GM12878 (cell line): ENCODE measurements around the gene TMEM140. TPM values are rescaled to one million over a fixed set of nuclear protein-coding genes. Genes with fewer than 3 reads are reported as not detected.

Experiments
- ATF7 ChIP-seq: fragments of 450-650 bp; IDR thresholded peaks from 2 replicates; pipeline ENCODE4 v1.6.1; 2016; ENCODE audit warnings: low read depth, mild to moderate bottlenecking
- BHLHE40 ChIP-seq, 2 experiments: fragments of 450-650 bp in 1 of 2; IDR thresholded peaks; 2 replicates each; pipeline ENCODE4 v1.6.1; 2011 to 2017; ENCODE audit warnings: low read depth in 2 of 2, borderline replicate concordance in 1 of 2, improper control_type of control experiment in 1 of 2, low read length in 1 of 2, mild to moderate bottlenecking in 1 of 2
- BRCA1 ChIP-seq: IDR thresholded peaks from 2 replicates; pipeline ENCODE4 v1.6.1; 2011; ENCODE audit warnings: low read depth, low read length, improper control_type of control experiment
- CTCF ChIP-seq, 3 experiments: IDR thresholded peaks in 2 of 3; conservative IDR thresholded peaks in 1 of 3; 2 replicates each; pipeline ENCODE4 v1.5.1; 2011; ENCODE audit warnings: low read depth in 3 of 3, low read length in 3 of 3, mild to moderate bottlenecking in 3 of 3, control low read depth in 2 of 3, moderate library complexity in 2 of 3, inconsistent platforms in 1 of 3, mixed read lengths in 1 of 3; ENCODE audit not compliant: control insufficient read depth in 2 of 3, insufficient read depth in 1 of 3; ENCODE audit errors: extremely low read depth in 1 of 3
- ESRRA ChIP-seq: IDR thresholded peaks from 2 replicates; pipeline ENCODE4 v1.6.1; 2012; ENCODE audit warnings: mild to moderate bottlenecking, low read length, improper control_type of control experiment
- ETV6 ChIP-seq, 2 experiments: fragments of 450-650 bp in 1 of 2; IDR thresholded peaks in 1 of 2; conservative IDR thresholded peaks in 1 of 2; 2 replicates each; pipeline ENCODE4 v1.6.1; 2014; ENCODE audit warnings: antibody characterized with exemption in 1 of 2, borderline replicate concordance in 1 of 2, low read depth in 1 of 2, mild to moderate bottlenecking in 1 of 2, moderate library complexity in 1 of 2
- EZH2 ChIP-seq: IDR thresholded peaks from 2 replicates; pipeline ENCODE4 v1.6.1; 2012; ENCODE audit warnings: low read depth, mild to moderate bottlenecking, control low read depth, inconsistent platforms, low read length, borderline replicate concordance; ENCODE audit not compliant: control insufficient read depth
- HDAC2 ChIP-seq: fragments of 200-600 bp; sonication (generic); IDR thresholded peaks from 2 replicates; pipeline ENCODE4 v1.6.1; 2017
- HDGF ChIP-seq: fragments of 450-650 bp; IDR thresholded peaks from 2 replicates; pipeline ENCODE4 v1.6.1; 2016; ENCODE audit warnings: antibody characterized with exemption
- IKZF2 ChIP-seq, 2 experiments: fragments of 450-650 bp; IDR thresholded peaks; 2 replicates each; pipeline ENCODE4 v1.6.1; 2017; ENCODE audit warnings: mild to moderate bottlenecking in 2 of 2, moderate library complexity in 2 of 2
- IRF4 ChIP-seq: IDR thresholded peaks from 2 replicates; pipeline ENCODE4 v1.6.1; 2011; ENCODE audit warnings: low read depth, low read length
- KAT2A ChIP-seq: conservative IDR thresholded peaks from 2 replicates; pipeline ENCODE4 v1.6.1; 2011; ENCODE audit warnings: low read depth, low read length; ENCODE audit not compliant: control insufficient read depth
- NFIC ChIP-seq: IDR thresholded peaks from 2 replicates; pipeline ENCODE4 v1.6.1; 2012; ENCODE audit warnings: low read depth, mild to moderate bottlenecking, inconsistent platforms, low read length, moderate library complexity
- POLR2A ChIP-seq: IDR thresholded peaks from 2 replicates; pipeline ENCODE4 v1.6.1; 2011; ENCODE audit warnings: low read depth, mild to moderate bottlenecking, low read length
- POLR2AphosphoS2 ChIP-seq: IDR thresholded peaks from 2 replicates; pipeline ENCODE4 v1.6.1; 2011; ENCODE audit warnings: low read depth, mild to moderate bottlenecking, low read length, improper control_type of control experiment, moderate library complexity
- POU2F2 ChIP-seq: IDR thresholded peaks from 3 replicates; pipeline ENCODE4 v1.6.1; 2011; ENCODE audit warnings: low read depth, mild to moderate bottlenecking, low read length, borderline replicate concordance
- RAD51 ChIP-seq: fragments of 450-650 bp; IDR thresholded peaks from 2 replicates; pipeline ENCODE4 v1.6.1; 2016; ENCODE audit warnings: moderate library complexity, mild to moderate bottlenecking, inconsistent platforms
- RB1 ChIP-seq: fragments of 450-650 bp; formaldehyde crosslinking; IDR thresholded peaks from 2 replicates; pipeline ENCODE4 v1.6.1; 2017; ENCODE audit warnings: mild to moderate bottlenecking, borderline replicate concordance
- RUNX3 ChIP-seq: IDR thresholded peaks from 2 replicates; pipeline ENCODE4 v1.6.1; 2012; ENCODE audit warnings: low read length, inconsistent platforms
- SIN3A ChIP-seq: IDR thresholded peaks from 2 replicates; pipeline ENCODE4 v1.6.1; 2012; ENCODE audit warnings: low read depth, low read length, improper control_type of control experiment
- SMC3 ChIP-seq: IDR thresholded peaks from 2 replicates; pipeline ENCODE4 v1.6.1; 2011; ENCODE audit warnings: low read length, improper control_type of control experiment, borderline replicate concordance
- TBL1XR1 ChIP-seq: IDR thresholded peaks from 2 replicates; pipeline ENCODE4 v1.6.1; 2012; ENCODE audit warnings: low read depth, low read length, improper control_type of control experiment
- YY1 ChIP-seq: IDR thresholded peaks from 2 replicates; pipeline ENCODE4 v1.6.1; 2011; ENCODE audit warnings: low read depth, mild to moderate bottlenecking, low read length
- ZNF217 ChIP-seq: fragments of 450-650 bp; IDR thresholded peaks from 2 replicates; pipeline ENCODE4 v1.6.1; 2017; ENCODE audit warnings: antibody characterized with exemption, mild to moderate bottlenecking
- ZNF622 ChIP-seq: fragments of 450-650 bp; IDR thresholded peaks from 2 replicates; pipeline ENCODE4 v1.6.1; 2017; ENCODE audit warnings: mild to moderate bottlenecking, inconsistent platforms
- polyA plus RNA-seq, 11 experiments: library from polyadenylated mRNA; depleted of rRNA in 4 of 11; unstranded in 6 of 11; stranded (reverse) in 5 of 11; fragments of >200 nt; fragmentation: Nextera tagmentation in 4 of 11; fragmentation: Illumina TruSeq in 1 of 11; extraction: Ambion mirVana in 4 of 11; extraction: Trizol in 1 of 11; gene quantifications; 1 replicate in 1 of 11; 2 replicates in 10 of 11; pipeline versions ENCODE4 v1.2.1 to v1.2.3, GENCODE V29; 2011 to 2016; ENCODE audit warnings: inconsistent platforms in 2 of 11, missing spikeins in 2 of 11, low read depth in 1 of 11
- total RNA-seq, 4 experiments: library from RNA; depleted of rRNA in 3 of 4; stranded (reverse); fragments of >200 nt in 3 of 4; fragmentation: Illumina TruSeq in 1 of 4; extraction: Trizol in 1 of 4; gene quantifications; 2 replicates each; pipeline versions ENCODE4 v1.2.1 to v1.2.3, GENCODE V29; 2013 to 2021
- TF ChIP-seq, protein P1 (sequence below): fragments of 450-650 bp; IDR thresholded peaks from 2 replicates; pipeline ENCODE4 v1.6.1; 2016; ENCODE audit warnings: mild to moderate bottlenecking
- TF ChIP-seq, protein P2 (sequence below): fragments of 450-650 bp; IDR thresholded peaks from 2 replicates; pipeline ENCODE4 v1.6.1; 2017; ENCODE audit warnings: mild to moderate bottlenecking, moderate library complexity

TMEM140 gene
- total and polyA plus RNA-seq, 10 of the 15 experiments (the other 5 are each of a cell fraction or from before 2014, with no cell fraction given): 0.85 to 20.7 (median 3.3) TPM

- TF ChIP-seq ZNF622 (no peak), SMC3 (no peak), ESRRA (no peak), NFIC (peak; percentile 88), ETV6 (conservative IDR thresholded peaks at IDR 0.05 in 1 of 2, IDR thresholded peaks at IDR 0.05 in 1 of 2; ENCODE audit: borderline replicate concordance in 1 of 2, low read depth in 1 of 2) (peak in 1 of 2 experiments; percentile 61; a peak in 2 of 4 replicates), KAT2A (no peak), POU2F2 (peak; percentile 88; the same call in 2 of the 3 replicates), POLR2AphosphoS2 (peak; percentile 49; the same call in 1 of the 2 replicates), IKZF2 (IDR thresholded peaks at IDR 0.05) (peak; percentile 73 to 89; a peak in 3 of 4 replicates), BHLHE40 (IDR thresholded peaks at IDR 0.05; ENCODE audit: borderline replicate concordance in 1 of 2, low read depth in 2 of 2, low read length in 1 of 2) (peak; percentile 74 to 75), YY1 (0 out of 2 replicates have a peak, but pooled peaks have one; percentile 64), CTCF (IDR thresholded peaks at IDR 0.05 in 2 of 3, conservative IDR thresholded peaks at IDR 0.05 in 1 of 3; ENCODE audit: control insufficient read depth in 2 of 3, extremely low read depth in 1 of 3, insufficient read depth in 1 of 3, low read depth in 3 of 3, low read length in 3 of 3) (peak in 1 of 3 experiments; percentile 24; a peak in 1 of 6 replicates), HDGF (0 out of 2 replicates have a peak, but pooled peaks have one; percentile 49), TBL1XR1 (peak; percentile 85; the same call in 1 of the 2 replicates), ATF7 (peak; percentile 91), RB1 (no peak), RUNX3 (peak; percentile 97), IRF4 (peak; percentile 98), RAD51 (peak; percentile 23; the same call in 1 of the 2 replicates), BRCA1 (no peak), EZH2 (no peak), ZNF217 (no peak), POLR2A (peak; percentile 65), SIN3A (no peak), HDAC2 (no peak)
- TF ChIP-seq, protein P1, sequence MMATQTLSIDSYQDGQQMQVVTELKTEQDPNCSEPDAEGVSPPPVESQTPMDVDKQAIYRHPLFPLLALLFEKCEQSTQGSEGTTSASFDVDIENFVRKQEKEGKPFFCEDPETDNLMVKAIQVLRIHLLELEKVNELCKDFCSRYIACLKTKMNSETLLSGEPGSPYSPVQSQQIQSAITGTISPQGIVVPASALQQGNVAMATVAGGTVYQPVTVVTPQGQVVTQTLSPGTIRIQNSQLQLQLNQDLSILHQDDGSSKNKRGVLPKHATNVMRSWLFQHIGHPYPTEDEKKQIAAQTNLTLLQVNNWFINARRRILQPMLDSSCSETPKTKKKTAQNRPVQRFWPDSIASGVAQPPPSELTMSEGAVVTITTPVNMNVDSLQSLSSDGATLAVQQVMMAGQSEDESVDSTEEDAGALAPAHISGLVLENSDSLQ: peak; percentile 63
- TF ChIP-seq, protein P2, sequence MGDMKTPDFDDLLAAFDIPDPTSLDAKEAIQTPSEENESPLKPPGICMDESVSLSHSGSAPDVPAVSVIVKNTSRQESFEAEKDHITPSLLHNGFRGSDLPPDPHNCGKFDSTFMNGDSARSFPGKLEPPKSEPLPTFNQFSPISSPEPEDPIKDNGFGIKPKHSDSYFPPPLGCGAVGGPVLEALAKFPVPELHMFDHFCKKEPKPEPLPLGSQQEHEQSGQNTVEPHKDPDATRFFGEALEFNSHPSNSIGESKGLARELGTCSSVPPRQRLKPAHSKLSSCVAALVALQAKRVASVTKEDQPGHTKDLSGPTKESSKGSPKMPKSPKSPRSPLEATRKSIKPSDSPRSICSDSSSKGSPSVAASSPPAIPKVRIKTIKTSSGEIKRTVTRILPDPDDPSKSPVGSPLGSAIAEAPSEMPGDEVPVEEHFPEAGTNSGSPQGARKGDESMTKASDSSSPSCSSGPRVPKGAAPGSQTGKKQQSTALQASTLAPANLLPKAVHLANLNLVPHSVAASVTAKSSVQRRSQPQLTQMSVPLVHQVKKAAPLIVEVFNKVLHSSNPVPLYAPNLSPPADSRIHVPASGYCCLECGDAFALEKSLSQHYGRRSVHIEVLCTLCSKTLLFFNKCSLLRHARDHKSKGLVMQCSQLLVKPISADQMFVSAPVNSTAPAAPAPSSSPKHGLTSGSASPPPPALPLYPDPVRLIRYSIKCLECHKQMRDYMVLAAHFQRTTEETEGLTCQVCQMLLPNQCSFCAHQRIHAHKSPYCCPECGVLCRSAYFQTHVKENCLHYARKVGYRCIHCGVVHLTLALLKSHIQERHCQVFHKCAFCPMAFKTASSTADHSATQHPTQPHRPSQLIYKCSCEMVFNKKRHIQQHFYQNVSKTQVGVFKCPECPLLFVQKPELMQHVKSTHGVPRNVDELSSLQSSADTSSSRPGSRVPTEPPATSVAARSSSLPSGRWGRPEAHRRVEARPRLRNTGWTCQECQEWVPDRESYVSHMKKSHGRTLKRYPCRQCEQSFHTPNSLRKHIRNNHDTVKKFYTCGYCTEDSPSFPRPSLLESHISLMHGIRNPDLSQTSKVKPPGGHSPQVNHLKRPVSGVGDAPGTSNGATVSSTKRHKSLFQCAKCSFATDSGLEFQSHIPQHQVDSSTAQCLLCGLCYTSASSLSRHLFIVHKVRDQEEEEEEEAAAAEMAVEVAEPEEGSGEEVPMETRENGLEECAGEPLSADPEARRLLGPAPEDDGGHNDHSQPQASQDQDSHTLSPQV: peak; percentile 66; the same call in 1 of the 2 replicates
These were observed 39.0 kb downstream of the TMEM140 start (continued) for GRCh38 chr7:135186841-135187253.
